Measurements from ENCODE around the gene SLC39A13. TPM values are rescaled to one million over a fixed set of nuclear protein-coding genes. Genes with fewer than 3 reads are reported as not detected.

Gene SLC39A13
- total and polyA plus RNA-seq, 2 of the 13 experiments (the other 11 are each of a cell fraction or from before 2014, with no cell fraction given), result 15.3 to 30.5 TPM

GRCh38 chr11:47435687-47436086, 27.3 kb downstream of the SLC39A13 start (continued):
- TF ChIP-seq PAXIP1 (CRISPR knock-in tag; conservative IDR thresholded peaks at IDR 0.05) (peak; percentile 79), CENPX (CRISPR knock-in tag; IDR thresholded peaks at IDR 0.05) (no peak), ZNF609 (CRISPR knock-in tag; IDR thresholded peaks at IDR 0.05; ENCODE audit: borderline replicate concordance) (peak; percentile 56; the same call in 1 of the 2 replicates), HOXA7 (CRISPR knock-in tag; IDR thresholded peaks at IDR 0.05) (no peak), JUND (CRISPR knock-in tag; IDR thresholded peaks at IDR 0.05) (no peak), HNF4A (CRISPR knock-in tag; IDR thresholded peaks at IDR 0.05) (peak; percentile 79), RFXANK (CRISPR knock-in tag; IDR thresholded peaks at IDR 0.05) (no peak), ZNF143 (CRISPR knock-in tag; IDR thresholded peaks at IDR 0.05) (peak; percentile 21; the same call in 1 of the 2 replicates), TMF1 (CRISPR knock-in tag; IDR thresholded peaks at IDR 0.05; ENCODE audit: low read depth) (no peak), ZNF629 (CRISPR knock-in tag; conservative IDR thresholded peaks at IDR 0.05) (peak; percentile 15; the same call in 1 of the 2 replicates), ETS1 (CRISPR knock-in tag; IDR thresholded peaks at IDR 0.05) (no peak), ZSCAN29 (CRISPR knock-in tag; conservative IDR thresholded peaks at IDR 0.05) (no peak), ZNF460 (CRISPR knock-in tag; IDR thresholded peaks at IDR 0.05; ENCODE audit: borderline replicate concordance) (no peak), KDM6A (CRISPR knock-in tag; IDR thresholded peaks at IDR 0.05; ENCODE audit: low read depth) (0 out of 2 replicates have a peak, but pooled peaks have one; percentile 19), POLR2AphosphoS2 (IDR thresholded peaks at IDR 0.05; ENCODE audit: low read depth, low read length) (no peak), GRHL1 (CRISPR knock-in tag; conservative IDR thresholded peaks at IDR 0.05) (no peak), ZNF737 (CRISPR knock-in tag; IDR thresholded peaks at IDR 0.05; ENCODE audit: borderline replicate concordance) (no peak), FOXA1 (IDR thresholded peaks at IDR 0.05) (no peak), FOXA1 (CRISPR knock-in tag; IDR thresholded peaks at IDR 0.05) (peak; percentile 72), MATR3 (CRISPR knock-in tag; IDR thresholded peaks at IDR 0.05) (no peak), NFRKB (IDR thresholded peaks at IDR 0.05) (no peak), ZNF746 (CRISPR knock-in tag; IDR thresholded peaks at IDR 0.05) (0 out of 2 replicates have a peak, but pooled peaks have one; percentile 59)
